MM.1S (cell line): Measurements from ENCODE around the gene FOXO1.

Source experiments
- DNase-seq: peaks from one replicate; pipeline ENCODE4 v3.0.0-alpha.2; 2015
- H2AFZ ChIP-seq: fragments of 300-600 bp; sonication (generic); 2 replicates; pipeline ENCODE4 v1.6.0; 2016; ENCODE audit warnings: antibody characterized with exemption, low read length
- H3F3A ChIP-seq: fragments of 300-600 bp; sonication (generic); 2 replicates; pipeline ENCODE4 v1.6.1; 2016; ENCODE audit warnings: mild to moderate bottlenecking, antibody characterized with exemption, low read length, moderate library complexity, mixed read lengths; ENCODE audit not compliant: insufficient read depth
- H3K27ac ChIP-seq: fragments of 300-600 bp; sonication (generic); 2 replicates; pipeline ENCODE4 v1.5.1; 2016; ENCODE audit warnings: mild to moderate bottlenecking, low read length
- H3K27me3 ChIP-seq: fragments of 300-600 bp; sonication (generic); replicated peaks from 2 replicates; pipeline ENCODE4 v1.6.0; 2016; ENCODE audit warnings: low read length; ENCODE audit not compliant: insufficient read depth
- H3K36me3 ChIP-seq: fragments of 300-600 bp; sonication (generic); replicated peaks from 2 replicates; pipeline ENCODE4 v1.6.1; 2016; ENCODE audit warnings: mild to moderate bottlenecking, low read length, mixed read lengths; ENCODE audit not compliant: insufficient read depth
- H3K4me1 ChIP-seq: fragments of 300-600 bp; sonication (generic); 2 replicates; pipeline ENCODE4 v1.6.1; 2016; ENCODE audit warnings: low read length, mixed read lengths
- H3K4me2 ChIP-seq: fragments of 300-600 bp; sonication (generic); 2 replicates; pipeline ENCODE4 v1.6.0; 2016; ENCODE audit warnings: low read depth, low read length
- H3K4me3 ChIP-seq: fragments of 300-600 bp; sonication (generic); 2 replicates; pipeline ENCODE4 v1.5.1; 2016; ENCODE audit warnings: low read length, mixed read lengths
- H3K79me2 ChIP-seq: fragments of 300-600 bp; sonication (generic); 2 replicates; pipeline ENCODE4 v1.6.1; 2016; ENCODE audit warnings: mixed run types, low read length, mixed read lengths
- H3K9ac ChIP-seq: fragments of 300-600 bp; sonication (generic); 2 replicates; pipeline ENCODE4 v1.6.1; 2016; ENCODE audit warnings: low read length, mixed read lengths
- H3K9me2 ChIP-seq: fragments of 300-600 bp; sonication (generic); replicated peaks from 2 replicates; pipeline ENCODE4 v1.6.1; 2016; ENCODE audit warnings: mild to moderate bottlenecking, low read length, mixed read lengths; ENCODE audit not compliant: insufficient read depth
- H3K9me3 ChIP-seq: fragments of 300-600 bp; sonication (generic); replicated peaks from 2 replicates; pipeline ENCODE4 v1.6.1; 2016; ENCODE audit warnings: mild to moderate bottlenecking, low read length, mixed read lengths; ENCODE audit not compliant: insufficient read depth
- H4K20me1 ChIP-seq: fragments of 300-600 bp; sonication (generic); 2 replicates; pipeline ENCODE4 v1.6.1; 2016; ENCODE audit warnings: mild to moderate bottlenecking, low read length, moderate library complexity, mixed read lengths; ENCODE audit not compliant: insufficient read depth
- EZH2 ChIP-seq: fragments of 300-600 bp; sonication (generic); optimal IDR thresholded peaks from 2 replicates; pipeline ENCODE3; 2017; ENCODE audit warnings: low read depth, mild to moderate bottlenecking, antibody characterized with exemption, low read length, mixed read lengths
- EZH2phosphoT487 ChIP-seq: fragments of 300-600 bp; sonication (generic); IDR thresholded peaks from 2 replicates; pipeline ENCODE4 v1.6.1; 2018; ENCODE audit warnings: antibody characterized with exemption, low read length
- TF ChIP-seq, protein P1 (sequence below): fragments of 300-600 bp; sonication (generic); IDR thresholded peaks from 2 replicates; pipeline ENCODE4 v1.5.1; 2016; ENCODE audit warnings: antibody characterized with exemption, low read length, mixed read lengths

Gene FOXO1

DNA sequence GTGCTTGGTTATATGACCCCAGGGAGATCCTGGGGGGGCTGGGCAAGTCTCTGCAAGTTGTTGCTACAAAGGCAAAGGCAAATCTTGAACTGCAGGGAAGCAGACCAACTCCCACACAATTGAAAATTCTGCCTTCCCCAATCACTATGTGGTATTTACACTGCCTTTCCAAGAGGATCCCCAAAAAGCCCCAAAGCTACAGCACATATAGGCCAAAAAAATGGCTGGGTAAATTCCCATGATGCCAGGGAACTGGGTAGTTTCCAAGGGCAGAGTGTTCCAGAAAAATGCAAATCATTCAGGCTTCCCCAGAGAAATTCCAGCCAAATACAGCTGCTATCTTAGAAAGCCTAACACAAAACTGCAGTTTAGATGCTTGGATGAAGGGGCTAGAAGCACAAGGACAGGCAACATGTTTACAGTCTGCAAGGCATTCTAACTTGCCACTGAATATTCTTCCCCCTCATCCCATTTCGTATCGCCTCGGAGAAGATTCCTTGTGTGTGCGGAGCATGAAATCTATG is 6.2 kb downstream of the FOXO1 start:
- H3K4me3 ChIP-seq = no peak overlapping the region
- no peak for DNase-seq
- 0 out of 2 replicates have a peak, but pooled peaks cover 3% of the 10 kb centered on the region for H3K4me1 ChIP-seq
- H3K36me3 ChIP-seq = no peaks in the 10 kb centered on the region
- H4K20me1 ChIP-seq = no peaks in the 10 kb centered on the region
- H2AFZ ChIP-seq = no peak overlapping the region
- H3K4me2 ChIP-seq = no peak overlapping the region
- H3K27me3 ChIP-seq = no peaks in the 10 kb centered on the region
- H3K9ac ChIP-seq = no peak overlapping the region
- peaks cover 73% of the 10 kb centered on the region for H3K79me2 ChIP-seq
- H3K9me2 ChIP-seq = no peaks in the 10 kb centered on the region
- peaks cover 16% of the 10 kb centered on the region for H3F3A ChIP-seq
- H3K27ac ChIP-seq = no peak overlapping the region
- H3K9me3 ChIP-seq = no peaks in the 10 kb centered on the region
- TF ChIP-seq EZH2 = no peak

DNA sequence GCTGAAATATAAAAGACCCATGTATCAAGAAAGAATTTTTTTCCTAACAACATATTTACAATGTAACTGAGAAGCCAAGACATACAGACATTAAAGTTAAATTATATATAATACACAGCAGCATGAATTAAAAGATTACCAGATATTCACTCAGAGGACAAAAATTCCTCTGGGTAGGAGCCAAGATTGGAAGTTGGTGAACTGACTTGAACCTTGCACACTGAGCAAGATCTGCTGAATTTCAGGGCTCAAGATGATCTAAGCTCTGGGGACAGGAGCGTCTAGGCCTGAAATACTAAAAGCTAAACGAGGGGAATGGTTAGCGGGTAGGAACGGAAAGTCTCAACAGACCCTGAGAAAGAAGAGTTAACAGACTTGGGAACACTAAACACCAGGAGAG is 8.5 kb downstream of the FOXO1 start:
- no peak overlapping the region for H3K4me3 ChIP-seq
- H3K27me3 ChIP-seq = no peaks in the 10 kb centered on the region
- TF ChIP-seq, protein P1, sequence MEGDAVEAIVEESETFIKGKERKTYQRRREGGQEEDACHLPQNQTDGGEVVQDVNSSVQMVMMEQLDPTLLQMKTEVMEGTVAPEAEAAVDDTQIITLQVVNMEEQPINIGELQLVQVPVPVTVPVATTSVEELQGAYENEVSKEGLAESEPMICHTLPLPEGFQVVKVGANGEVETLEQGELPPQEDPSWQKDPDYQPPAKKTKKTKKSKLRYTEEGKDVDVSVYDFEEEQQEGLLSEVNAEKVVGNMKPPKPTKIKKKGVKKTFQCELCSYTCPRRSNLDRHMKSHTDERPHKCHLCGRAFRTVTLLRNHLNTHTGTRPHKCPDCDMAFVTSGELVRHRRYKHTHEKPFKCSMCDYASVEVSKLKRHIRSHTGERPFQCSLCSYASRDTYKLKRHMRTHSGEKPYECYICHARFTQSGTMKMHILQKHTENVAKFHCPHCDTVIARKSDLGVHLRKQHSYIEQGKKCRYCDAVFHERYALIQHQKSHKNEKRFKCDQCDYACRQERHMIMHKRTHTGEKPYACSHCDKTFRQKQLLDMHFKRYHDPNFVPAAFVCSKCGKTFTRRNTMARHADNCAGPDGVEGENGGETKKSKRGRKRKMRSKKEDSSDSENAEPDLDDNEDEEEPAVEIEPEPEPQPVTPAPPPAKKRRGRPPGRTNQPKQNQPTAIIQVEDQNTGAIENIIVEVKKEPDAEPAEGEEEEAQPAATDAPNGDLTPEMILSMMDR = no peak
- no peak for TF ChIP-seq EZH2
- TF ChIP-seq EZH2phosphoT487 = no peak
- 0 out of 2 replicates have a peak, but pooled peaks cover 3% of the 10 kb centered on the region for H3K4me1 ChIP-seq
- no peaks in the 10 kb centered on the region for H3K9me2 ChIP-seq
- H3K9ac ChIP-seq = no peak overlapping the region
- H3F3A ChIP-seq = peaks cover 9% of the 10 kb centered on the region
- no peaks in the 10 kb centered on the region for H3K9me3 ChIP-seq
- H3K4me2 ChIP-seq = no peak overlapping the region
- peaks cover 81% of the 10 kb centered on the region for H3K79me2 ChIP-seq
- H4K20me1 ChIP-seq = no peaks in the 10 kb centered on the region
- H3K36me3 ChIP-seq = no peaks in the 10 kb centered on the region
- DNase-seq = no peak
- no peak overlapping the region for H3K27ac ChIP-seq
- H2AFZ ChIP-seq = no peak overlapping the region

DNA sequence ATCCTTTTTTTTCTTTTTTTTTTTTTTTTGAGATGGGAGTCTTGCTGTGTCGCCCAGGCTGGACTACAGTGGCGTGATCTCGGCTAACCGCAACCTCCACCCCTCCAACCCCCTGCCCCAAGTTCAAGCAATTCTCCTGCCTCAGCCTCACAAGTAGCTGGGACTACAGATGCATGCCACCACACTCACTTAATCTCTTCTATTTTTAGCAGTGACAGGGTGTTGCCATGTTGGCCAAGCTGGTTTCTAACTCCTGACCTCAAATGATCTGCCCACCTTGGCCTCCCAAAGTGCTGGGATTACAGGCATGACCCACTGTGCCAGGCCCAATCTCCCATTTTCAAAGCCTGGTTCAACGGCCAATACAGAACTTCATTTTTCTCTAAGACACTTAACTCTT is 9.1 kb downstream of the FOXO1 start:
- Histone ChIP-seq H3K36me3 (no peaks in the 10 kb centered on the region), H3F3A (peaks cover 3% of the 10 kb centered on the region), H3K4me1 (0 out of 2 replicates have a peak, but pooled peaks cover 3% of the 10 kb centered on the region), H3K27me3 (no peaks in the 10 kb centered on the region), H4K20me1 (no peaks in the 10 kb centered on the region), H3K27ac (no peak overlapping the region), H3K79me2 (peaks cover 83% of the 10 kb centered on the region), H3K9me2 (no peaks in the 10 kb centered on the region), H3K4me2 (no peak overlapping the region; the same call in 1 of the 2 replicates), H3K9me3 (no peaks in the 10 kb centered on the region), H3K9ac (no peak overlapping the region), H2AFZ (no peak overlapping the region), H3K4me3 (no peak overlapping the region)
- TF ChIP-seq EZH2phosphoT487 = no peak
- TF ChIP-seq EZH2 = no peak
- TF ChIP-seq, protein P1 = no peak
- DNase-seq = no peak

DNA sequence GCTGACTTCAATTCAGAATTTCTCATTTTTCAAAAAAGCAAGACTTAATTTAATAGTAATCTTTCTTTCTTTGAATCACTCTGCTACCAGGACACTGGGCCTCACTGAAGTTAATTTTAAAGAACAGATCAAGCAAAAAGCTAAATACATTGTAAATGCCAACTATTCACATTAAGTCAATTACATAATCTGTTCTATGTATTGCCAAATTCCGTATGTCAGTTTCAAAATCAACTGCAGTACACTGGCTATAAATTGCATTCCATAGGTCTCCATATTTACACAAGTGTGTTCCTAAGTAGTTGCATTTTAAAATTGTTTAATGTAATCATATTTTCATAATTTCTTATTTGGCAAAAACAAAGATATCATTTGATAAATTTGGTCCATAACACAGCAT is 10.1 kb downstream of the FOXO1 start:
- Histone ChIP-seq H3K4me1 (0 out of 2 replicates have a peak, but pooled peaks cover 3% of the 10 kb centered on the region), H3K9ac (no peak overlapping the region), H3K79me2 (peaks cover 78% of the 10 kb centered on the region), H3K36me3 (no peaks in the 10 kb centered on the region), H3K27ac (no peak overlapping the region), H2AFZ (no peak overlapping the region), H3F3A (no peaks in the 10 kb centered on the region), H3K9me2 (no peaks in the 10 kb centered on the region), H3K27me3 (no peaks in the 10 kb centered on the region), H3K4me3 (no peak overlapping the region), H3K9me3 (no peaks in the 10 kb centered on the region), H3K4me2 (no peak overlapping the region), H4K20me1 (no peaks in the 10 kb centered on the region)
- no peak for DNase-seq
- TF ChIP-seq, protein P1 = no peak
- TF ChIP-seq EZH2phosphoT487 (no peak), EZH2 (no peak)
